A204.1 (cell line): ENCODE results near the gene ASAH2.
"Not testable (repeated sequence)": the region's sequence is repeated elsewhere in the genome, so short reads cannot be mapped to it uniquely, and the experiment has no call there.

ENCODE experiments used
- FAIRE-seq: peaks from 2 replicates; lab custom pipeline; 2012; peaks lifted over from hg19 to GRCh38; lab: Jason Lieb, UNC

Gene ASAH2

GRCh38 chr10:50251394-50251793, at the start of gene ASAH2:
TSS of gene ASAH2 (minus strand) at chr10:50251516. CDS start at chr10:50248610, 2,906 bp downstream.
- FAIRE-seq, result no peak

- no peak for FAIRE-seq
Measured at GRCh38 chr10:50299948-50300669, 48.8 kb upstream of the ASAH2 start.

GRCh38 chr10:50295367-50295766, 44.1 kb upstream of the ASAH2 start:
- no peak for FAIRE-seq

- FAIRE-seq, result no peak
Measured at GRCh38 chr10:50294582-50294981, 43.3 kb upstream of the ASAH2 start.

GRCh38 chr10:50293513-50294313, 42.4 kb upstream of the ASAH2 start:
- FAIRE-seq, result no peak

- FAIRE-seq, result no peak
Measured at GRCh38 chr10:50291261-50291850, 40.0 kb upstream of the ASAH2 start.

- FAIRE-seq, result no peak
Measured at GRCh38 chr10:50289196-50289595, 37.9 kb upstream of the ASAH2 start.

GRCh38 chr10:50286996-50287803, 35.9 kb upstream of the ASAH2 start:
- FAIRE-seq, result no peak

GRCh38 chr10:50286517-50286916, 35.2 kb upstream of the ASAH2 start:
- no peak for FAIRE-seq

GRCh38 chr10:50281967-50282522, 30.7 kb upstream of the ASAH2 start:
- FAIRE-seq, result no peak

GRCh38 chr10:50281210-50281966, 30.1 kb upstream of the ASAH2 start:
- no peak for FAIRE-seq

- FAIRE-seq, result no peak
Measured at GRCh38 chr10:50280049-50280841, 28.9 kb upstream of the ASAH2 start.

GRCh38 chr10:50279489-50279888, 28.2 kb upstream of the ASAH2 start:
- no peak for FAIRE-seq

GRCh38 chr10:50275650-50276235, 24.4 kb upstream of the ASAH2 start:
- FAIRE-seq, result no peak

- FAIRE-seq, result no peak
Measured at GRCh38 chr10:50272531-50272930, 21.2 kb upstream of the ASAH2 start.

- no peak for FAIRE-seq
Measured at GRCh38 chr10:50271564-50272250, 20.4 kb upstream of the ASAH2 start.

- not testable (repeated sequence) for FAIRE-seq
Measured at GRCh38 chr10:50267877-50268276, 16.6 kb upstream of the ASAH2 start.

- not testable (repeated sequence) for FAIRE-seq
Measured at GRCh38 chr10:50262625-50263024, 11.3 kb upstream of the ASAH2 start.

GRCh38 chr10:50260791-50261281, 9.5 kb upstream of the ASAH2 start:
- FAIRE-seq, result no peak
